ENCODE measurements around the gene ELMO3.

Gene ELMO3

DNA sequence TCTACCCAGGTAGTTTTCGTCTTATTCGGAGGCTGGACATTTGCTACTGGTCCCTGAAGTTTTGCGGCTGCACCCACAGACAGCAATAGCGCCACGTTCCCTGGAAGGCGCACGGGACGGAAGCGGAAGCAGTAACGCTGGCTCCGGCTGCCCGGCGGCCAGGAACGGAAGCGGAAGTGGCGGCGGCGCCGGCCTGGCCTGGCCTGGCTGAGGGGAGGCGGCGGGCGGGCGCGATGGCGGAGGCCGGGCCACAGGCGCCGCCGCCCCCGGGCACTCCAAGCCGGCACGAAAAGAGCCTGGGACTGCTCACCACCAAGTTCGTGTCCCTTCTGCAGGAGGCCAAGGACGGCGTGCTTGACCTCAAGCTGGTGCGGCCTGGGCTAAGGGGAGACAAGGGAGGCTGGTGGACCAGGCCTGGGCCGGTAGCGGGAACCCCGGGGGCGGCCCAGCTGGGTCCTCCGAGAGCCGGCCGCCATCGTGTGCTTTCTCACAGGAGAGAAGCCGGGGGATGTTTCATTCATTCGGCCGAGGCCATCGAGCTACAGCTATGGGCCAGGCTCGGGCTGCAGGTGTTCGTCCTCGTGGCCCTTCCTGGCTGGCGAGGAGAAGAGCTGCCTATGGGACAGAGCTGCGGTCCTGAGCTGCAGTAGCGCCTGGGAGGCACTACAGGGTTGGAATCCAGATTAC, 6.8 kb upstream of the ELMO3 start, which contains the start of gene E2F4:
E2F4 (plus strand) TSS at position 161 of the 687 bp plus-strand sequence; CDS start at position 234, 73 bp downstream.
- peak within 1 kb of the TSS; percentile 27 for H2AK5ac ChIP-seq (ENCODE audit: low read length)
- H2BK120ac ChIP-seq (ENCODE audit: low read depth, low read length) = no peak within 1 kb of the TSS
- H3K27me3 ChIP-seq (ENCODE audit: insufficient read depth, low read length, poor library complexity) = no peaks in the 10 kb centered on the region
- no CpG with 5 or more reads among the region's 54 CpGs for WGBS (ENCODE audit: extremely low coverage, insufficient coverage, low lambda C conversion rate)
- no peak within 1 kb of the TSS for H3K18ac ChIP-seq (ENCODE audit: low read length)
- H3K4ac ChIP-seq (ENCODE audit: low read depth, low read length) = peak within 1 kb of the TSS; percentile 56
- H4K8ac ChIP-seq (ENCODE audit: low read depth, low read length) = peak within 1 kb of the TSS; percentile 28
- DNase-seq = peak; percentile 94
- peak within 1 kb of the TSS; percentile 30 for H3K23ac ChIP-seq (ENCODE audit: low read length)
- peak within 1 kb of the TSS; percentile 92 for H3K4me2 ChIP-seq (ENCODE audit: low read length)
- no peak within 1 kb of the TSS for H2BK15ac ChIP-seq (replicated peaks; ENCODE audit: low read depth)
- H3K4me1 ChIP-seq (ENCODE audit: control insufficient read depth, low read depth, low read length) = peaks cover 3% of the 10 kb centered on the region
- peaks cover 16% of the 10 kb centered on the region for H3K79me1 ChIP-seq (ENCODE audit: low read length)
- H3K56ac ChIP-seq (ENCODE audit: low read length) = peak within 1 kb of the TSS; percentile 94
- peak within 1 kb of the TSS; percentile 92 for H3K4me3 ChIP-seq (ENCODE audit: low read length)
- H3K79me2 ChIP-seq (ENCODE audit: control insufficient read depth, insufficient read depth, low read length) = peaks cover 24% of the 10 kb centered on the region
- peak within 1 kb of the TSS; percentile 91 for H3K9ac ChIP-seq (ENCODE audit: low read length)
- peak within 1 kb of the TSS; percentile 21 for H4K5ac ChIP-seq (ENCODE audit: low read length)
- H2BK5ac ChIP-seq (ENCODE audit: low read length) = no peak within 1 kb of the TSS
- no peak within 1 kb of the TSS for H3K27ac ChIP-seq (ENCODE audit: low read depth, low read length)
- H3K36me3 ChIP-seq (ENCODE audit: control insufficient read depth, insufficient read depth, low read length) = peaks cover 22% of the 10 kb centered on the region

DNA sequence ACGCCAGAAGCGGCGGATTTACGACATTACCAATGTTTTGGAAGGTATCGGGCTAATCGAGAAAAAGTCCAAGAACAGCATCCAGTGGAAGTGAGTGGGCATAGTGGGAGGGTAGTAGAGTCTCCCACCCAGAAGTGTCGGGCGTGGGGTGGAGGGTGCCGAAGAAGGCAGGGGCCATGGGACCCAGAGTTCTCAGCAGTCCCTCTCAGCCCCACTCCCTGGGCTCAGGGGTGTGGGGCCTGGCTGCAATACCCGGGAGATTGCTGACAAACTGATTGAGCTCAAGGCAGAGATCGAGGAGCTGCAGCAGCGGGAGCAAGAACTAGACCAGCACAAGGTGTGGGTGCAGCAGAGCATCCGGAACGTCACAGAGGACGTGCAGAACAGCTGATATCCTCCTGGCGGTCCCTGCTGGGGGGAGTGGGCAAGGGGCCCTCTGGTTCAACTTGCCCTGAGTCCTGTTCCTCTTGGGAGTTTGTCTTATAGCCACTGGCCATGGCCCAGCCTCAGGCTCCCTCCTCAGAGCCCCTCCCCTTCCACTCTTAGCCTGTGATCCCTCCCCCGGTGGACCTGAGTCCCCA, 6.1 kb upstream of the ELMO3 start:
- Histone ChIP-seq H3K36me3 (ENCODE audit: control insufficient read depth, insufficient read depth, low read length) (peaks cover 25% of the 10 kb centered on the region), H3K18ac (ENCODE audit: low read length) (no peak overlapping the region), H2BK120ac (ENCODE audit: low read depth, low read length) (no peak overlapping the region), H3K79me1 (ENCODE audit: low read length) (peaks cover 16% of the 10 kb centered on the region), H3K4ac (ENCODE audit: low read depth, low read length) (peak overlapping the region; percentile 56), H2BK5ac (ENCODE audit: low read length) (no peak overlapping the region), H3K27me3 (ENCODE audit: insufficient read depth, low read length, poor library complexity) (no peaks in the 10 kb centered on the region), H4K8ac (ENCODE audit: low read depth, low read length) (no peak overlapping the region), H2BK15ac (replicated peaks; ENCODE audit: low read depth) (no peak overlapping the region), H3K79me2 (ENCODE audit: control insufficient read depth, insufficient read depth, low read length) (peaks cover 24% of the 10 kb centered on the region), H2AK5ac (ENCODE audit: low read length) (peak overlapping the region; percentile 27), H4K5ac (ENCODE audit: low read length) (no peak overlapping the region), H3K4me1 (ENCODE audit: control insufficient read depth, low read depth, low read length) (peaks cover 3% of the 10 kb centered on the region), H3K27ac (ENCODE audit: low read depth, low read length) (no peak overlapping the region), H3K4me2 (ENCODE audit: low read length) (peak overlapping the region; percentile 92), H3K23ac (ENCODE audit: low read length) (peak overlapping the region; percentile 30), H3K4me3 (ENCODE audit: low read length) (peak overlapping the region; percentile 92), H3K56ac (ENCODE audit: low read length) (peak overlapping the region; percentile 94), H3K9ac (ENCODE audit: low read length) (peak overlapping the region; percentile 91)
- no peak for DNase-seq
- WGBS (ENCODE audit: extremely low coverage, insufficient coverage, low lambda C conversion rate) = no CpG with 5 or more reads among the region's 17 CpGs

DNA sequence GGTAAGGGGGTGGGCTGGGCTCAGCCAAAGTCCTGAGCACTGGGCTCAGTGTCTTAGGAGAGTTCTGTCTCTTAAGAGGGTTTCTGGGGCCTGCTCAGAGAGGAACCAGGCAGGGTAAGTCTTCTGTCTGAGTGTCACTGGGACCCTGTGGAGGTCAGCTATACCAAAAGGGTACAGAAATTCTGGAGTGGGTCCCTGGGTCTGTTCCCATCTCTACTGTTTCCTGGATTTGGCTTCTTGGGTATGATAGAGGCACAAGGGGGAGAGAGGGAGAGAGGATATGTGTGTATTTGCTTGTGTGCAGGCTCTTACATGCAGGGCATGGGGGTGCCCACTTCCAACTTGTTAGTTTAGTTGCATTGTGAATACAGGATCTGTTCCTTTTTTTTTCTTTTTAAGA, 5.4 kb upstream of the ELMO3 start:
- no peak overlapping the region for H2AK5ac ChIP-seq (ENCODE audit: low read length)
- no peak overlapping the region for H2BK120ac ChIP-seq (ENCODE audit: low read depth, low read length)
- peaks cover 16% of the 10 kb centered on the region for H3K79me1 ChIP-seq (ENCODE audit: low read length)
- H2BK15ac ChIP-seq (replicated peaks; ENCODE audit: low read depth) = no peak overlapping the region
- no peak overlapping the region for H3K18ac ChIP-seq (ENCODE audit: low read length)
- H3K4ac ChIP-seq (ENCODE audit: low read depth, low read length) = no peak overlapping the region
- H2BK5ac ChIP-seq (ENCODE audit: low read length) = no peak overlapping the region
- no peak for DNase-seq
- H3K23ac ChIP-seq (ENCODE audit: low read length) = no peak overlapping the region
- H3K4me2 ChIP-seq (ENCODE audit: low read length) = no peak overlapping the region
- H3K56ac ChIP-seq (ENCODE audit: low read length) = no peak overlapping the region
- H3K79me2 ChIP-seq (ENCODE audit: control insufficient read depth, insufficient read depth, low read length) = peaks cover 24% of the 10 kb centered on the region
- H3K27ac ChIP-seq (ENCODE audit: low read depth, low read length) = no peak overlapping the region
- H3K4me3 ChIP-seq (ENCODE audit: low read length) = no peak overlapping the region
- peak overlapping the region; percentile 91 for H3K9ac ChIP-seq (ENCODE audit: low read length)
- H3K4me1 ChIP-seq (ENCODE audit: control insufficient read depth, low read depth, low read length) = peaks cover 3% of the 10 kb centered on the region
- H3K36me3 ChIP-seq (ENCODE audit: control insufficient read depth, insufficient read depth, low read length) = peaks cover 27% of the 10 kb centered on the region
- H4K5ac ChIP-seq (ENCODE audit: low read length) = no peak overlapping the region
- no peaks in the 10 kb centered on the region for H3K27me3 ChIP-seq (ENCODE audit: insufficient read depth, low read length, poor library complexity)
- H4K8ac ChIP-seq (ENCODE audit: low read depth, low read length) = no peak overlapping the region

DNA sequence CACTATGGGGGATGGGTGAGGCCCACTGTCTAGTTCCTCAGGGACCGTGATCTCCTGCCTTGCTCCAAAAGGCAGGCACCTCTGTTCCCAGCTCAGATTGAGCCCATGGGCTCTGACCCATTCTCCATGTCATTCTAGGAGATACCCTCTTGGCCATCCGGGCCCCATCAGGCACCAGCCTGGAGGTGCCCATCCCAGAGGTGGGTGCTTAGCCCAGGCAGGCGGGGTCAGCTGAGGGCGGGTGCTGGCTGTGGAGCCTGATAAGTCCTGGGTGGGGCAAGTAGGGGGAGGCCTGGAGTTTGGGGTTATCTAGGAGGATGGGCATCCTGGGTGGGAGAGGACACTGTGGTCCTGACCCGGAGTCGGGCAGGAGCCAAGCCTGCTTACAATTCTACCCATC, 4.7 kb upstream of the ELMO3 start:
- Histone ChIP-seq H2BK5ac (ENCODE audit: low read length) (no peak overlapping the region), H3K56ac (ENCODE audit: low read length) (no peak overlapping the region), H4K5ac (ENCODE audit: low read length) (no peak overlapping the region), H3K79me1 (ENCODE audit: low read length) (peaks cover 16% of the 10 kb centered on the region), H3K36me3 (ENCODE audit: control insufficient read depth, insufficient read depth, low read length) (peaks cover 27% of the 10 kb centered on the region), H4K8ac (ENCODE audit: low read depth, low read length) (no peak overlapping the region), H3K4me3 (ENCODE audit: low read length) (no peak overlapping the region), H3K4me2 (ENCODE audit: low read length) (no peak overlapping the region), H3K79me2 (ENCODE audit: control insufficient read depth, insufficient read depth, low read length) (peaks cover 24% of the 10 kb centered on the region), H3K4ac (ENCODE audit: low read depth, low read length) (no peak overlapping the region), H3K4me1 (ENCODE audit: control insufficient read depth, low read depth, low read length) (peaks cover 3% of the 10 kb centered on the region), H2BK15ac (replicated peaks; ENCODE audit: low read depth) (no peak overlapping the region), H3K9ac (ENCODE audit: low read length) (no peak overlapping the region), H2AK5ac (ENCODE audit: low read length) (no peak overlapping the region), H2BK120ac (ENCODE audit: low read depth, low read length) (no peak overlapping the region), H3K27ac (ENCODE audit: low read depth, low read length) (no peak overlapping the region), H3K18ac (ENCODE audit: low read length) (no peak overlapping the region), H3K23ac (ENCODE audit: low read length) (no peak overlapping the region), H3K27me3 (ENCODE audit: insufficient read depth, low read length, poor library complexity) (no peaks in the 10 kb centered on the region)
- no peak for DNase-seq
- WGBS (ENCODE audit: extremely low coverage, insufficient coverage, low lambda C conversion rate) = no CpG with 5 or more reads among the region's 6 CpGs

DNA sequence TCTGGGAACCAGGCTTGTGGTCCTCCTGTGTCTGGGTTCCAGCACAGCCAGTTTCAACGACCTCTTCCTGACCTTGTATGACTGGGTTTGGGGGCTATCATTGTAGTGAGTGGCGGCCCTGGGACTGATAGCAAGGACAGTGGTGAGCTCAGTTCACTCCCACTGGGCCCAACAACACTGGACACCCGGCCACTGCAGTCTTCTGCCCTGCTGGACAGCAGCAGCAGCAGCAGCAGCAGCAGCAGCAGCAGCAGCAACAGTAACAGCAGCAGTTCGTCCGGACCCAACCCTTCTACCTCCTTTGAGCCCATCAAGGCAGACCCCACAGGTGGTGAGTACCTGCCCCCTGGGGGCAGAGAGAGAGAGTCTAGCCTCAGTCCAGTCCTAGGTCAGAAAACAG, 3.3 kb upstream of the ELMO3 start:
- Histone ChIP-seq H3K27me3 (ENCODE audit: insufficient read depth, low read length, poor library complexity) (no peaks in the 10 kb centered on the region), H3K79me1 (ENCODE audit: low read length) (peaks cover 16% of the 10 kb centered on the region), H2BK5ac (ENCODE audit: low read length) (no peak overlapping the region), H3K9ac (ENCODE audit: low read length) (no peak overlapping the region), H3K4me1 (ENCODE audit: control insufficient read depth, low read depth, low read length) (peaks cover 3% of the 10 kb centered on the region), H3K4me2 (ENCODE audit: low read length) (no peak overlapping the region), H2BK15ac (replicated peaks; ENCODE audit: low read depth) (no peak overlapping the region), H3K56ac (ENCODE audit: low read length) (no peak overlapping the region), H2AK5ac (ENCODE audit: low read length) (no peak overlapping the region), H3K79me2 (ENCODE audit: control insufficient read depth, insufficient read depth, low read length) (peaks cover 24% of the 10 kb centered on the region), H3K23ac (ENCODE audit: low read length) (no peak overlapping the region), H3K4ac (ENCODE audit: low read depth, low read length) (no peak overlapping the region), H3K4me3 (ENCODE audit: low read length) (no peak overlapping the region), H4K8ac (ENCODE audit: low read depth, low read length) (no peak overlapping the region), H2BK120ac (ENCODE audit: low read depth, low read length) (no peak overlapping the region), H3K36me3 (ENCODE audit: control insufficient read depth, insufficient read depth, low read length) (peaks cover 27% of the 10 kb centered on the region), H4K5ac (ENCODE audit: low read length) (no peak overlapping the region), H3K18ac (ENCODE audit: low read length) (no peak overlapping the region), H3K27ac (ENCODE audit: low read depth, low read length) (no peak overlapping the region)
- WGBS (ENCODE audit: extremely low coverage, insufficient coverage, low lambda C conversion rate) = no CpG with 5 or more reads among the region's 5 CpGs
- no peak for DNase-seq
